Fibroblast of mammary gland (primary cell): Measurements from ENCODE around the gene CEMIP2.

Experiments
- DNase-seq: peaks from one replicate; pipeline ENCODE4 v3.0.0-alpha.2; 2010; ENCODE audit warnings: low read depth
- H3K4me3 ChIP-seq: 2 replicates; pipeline ENCODE4 v1.5.1; 2011; ENCODE audit warnings: low read depth, mild to moderate bottlenecking, low read length, moderate library complexity; ENCODE audit not compliant: control insufficient read depth
- CTCF ChIP-seq: conservative IDR thresholded peaks from 2 replicates; pipeline ENCODE4 v1.5.1; 2011; ENCODE audit warnings: low read depth, low read length, inconsistent platforms; ENCODE audit not compliant: control insufficient read depth, insufficient read depth

Gene CEMIP2

GRCh38 chr9:71760901-71761300, 7.4 kb downstream of the CEMIP2 start:
- no peak overlapping the region for H3K4me3 ChIP-seq
- no peak for DNase-seq
- no peak for TF ChIP-seq CTCF

GRCh38 chr9:71758785-71759184, 9.5 kb downstream of the CEMIP2 start:
- peak; percentile 50 for DNase-seq
- no peak overlapping the region for H3K4me3 ChIP-seq
- TF ChIP-seq CTCF, result no peak

DNA sequence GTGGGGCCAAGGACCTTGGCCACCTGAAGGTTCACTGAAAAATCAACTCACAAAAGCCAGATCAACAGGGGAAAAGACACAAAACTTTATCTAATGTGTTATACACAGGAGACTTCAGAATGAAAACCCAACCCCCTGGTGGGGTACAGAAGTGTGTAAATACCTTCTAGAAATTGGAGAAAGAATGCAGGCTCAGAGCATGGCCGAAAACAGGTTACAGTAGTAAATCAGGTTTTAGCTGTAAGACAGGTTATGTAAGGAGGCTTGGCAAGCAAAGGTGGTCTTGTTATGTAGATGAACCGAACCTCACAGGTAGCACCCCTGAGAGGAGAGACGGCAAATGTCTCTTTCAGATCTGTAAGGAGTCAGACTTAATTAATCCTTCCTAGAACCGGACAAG, 10.0 kb downstream of the CEMIP2 start:
- TF ChIP-seq CTCF, result no peak
- no peak overlapping the region for H3K4me3 ChIP-seq
- DNase-seq, result no peak

- no peak for DNase-seq
- no peak for TF ChIP-seq CTCF
- no peak overlapping the region for H3K4me3 ChIP-seq
Measured at GRCh38 chr9:71756753-71757152, 11.6 kb downstream of the CEMIP2 start.

DNA sequence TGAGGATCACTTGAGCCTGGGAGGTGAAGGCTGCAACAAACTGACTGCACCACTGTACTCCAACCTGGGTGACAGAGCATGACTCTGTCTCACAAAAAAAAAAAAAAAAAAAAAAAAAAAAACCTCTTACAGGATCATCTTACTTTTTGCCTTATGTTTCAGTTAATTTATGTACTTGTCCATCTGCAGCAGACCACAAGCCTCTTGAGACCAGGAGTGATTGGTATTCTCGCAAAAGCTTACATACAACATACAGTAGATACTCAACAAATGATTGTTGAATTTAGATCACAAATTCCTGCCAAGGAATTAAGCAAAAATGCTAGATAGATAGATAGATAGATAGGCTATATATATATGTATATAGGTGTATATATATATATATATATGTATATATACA, 12.4 kb downstream of the CEMIP2 start:
- peak; percentile 47 for DNase-seq
- TF ChIP-seq CTCF, result no peak
- no peak overlapping the region for H3K4me3 ChIP-seq

GRCh38 chr9:71755230-71755629, 13.1 kb downstream of the CEMIP2 start:
- no peak overlapping the region for H3K4me3 ChIP-seq
- no peak for DNase-seq
- TF ChIP-seq CTCF, result no peak

GRCh38 chr9:71754151-71754550, 14.2 kb downstream of the CEMIP2 start:
- DNase-seq, result no peak
- H3K4me3 ChIP-seq, result no peak overlapping the region
- no peak for TF ChIP-seq CTCF
